ENCODE data around the gene NTM.
"Not testable (repeated sequence)": the region's sequence is repeated elsewhere in the genome, so short reads cannot be mapped to it uniquely, and the experiment has no call there.

Gene NTM

GRCh38 chr11:131910178-131910522, 539.7 kb downstream of the NTM start:
- no peak for DNase-seq

GRCh38 chr11:131910523-131911387, 540.3 kb downstream of the NTM start:
- peak; percentile 51 for DNase-seq

GRCh38 chr11:131911388-131912032, 541.1 kb downstream of the NTM start:
- not testable (repeated sequence) for DNase-seq

GRCh38 chr11:131912134-131912533, 541.7 kb downstream of the NTM start:
- no peak for DNase-seq

- DNase-seq: no peak
Measured at GRCh38 chr11:131913267-131913666, 542.9 kb downstream of the NTM start.

- no peak for DNase-seq
Measured at GRCh38 chr11:131914361-131914774, 544.0 kb downstream of the NTM start.

GRCh38 chr11:131916638-131917037, 546.2 kb downstream of the NTM start:
- DNase-seq: no peak

GRCh38 chr11:131917634-131918384, 547.4 kb downstream of the NTM start:
- no peak for DNase-seq

GRCh38 chr11:131918663-131919062, 548.2 kb downstream of the NTM start:
- DNase-seq: no peak

- DNase-seq: no peak
Measured at GRCh38 chr11:131922220-131922619, 551.8 kb downstream of the NTM start.

GRCh38 chr11:131923309-131923708, 552.9 kb downstream of the NTM start:
- DNase-seq: no peak

- DNase-seq: peak; percentile 43
Measured at GRCh38 chr11:131924001-131924400, 553.6 kb downstream of the NTM start.

- DNase-seq: peak; percentile 83
Measured at GRCh38 chr11:131924457-131925201, 554.2 kb downstream of the NTM start.

GRCh38 chr11:131925829-131926228, 555.4 kb downstream of the NTM start:
- DNase-seq: no peak

GRCh38 chr11:131928992-131929391, 558.6 kb downstream of the NTM start:
- no peak for DNase-seq

- no peak for DNase-seq
Measured at GRCh38 chr11:131932584-131933325, 562.3 kb downstream of the NTM start.

- DNase-seq: no peak
Measured at GRCh38 chr11:131934006-131934405, 563.6 kb downstream of the NTM start.

GRCh38 chr11:131938351-131938751, 567.9 kb downstream of the NTM start:
- no peak for DNase-seq

GRCh38 chr11:131940126-131940525, 569.7 kb downstream of the NTM start:
- no peak for DNase-seq

- no peak for DNase-seq
Measured at GRCh38 chr11:131942878-131943277, 572.5 kb downstream of the NTM start.

- DNase-seq: no peak
Measured at GRCh38 chr11:131943295-131943694, 572.9 kb downstream of the NTM start.

GRCh38 chr11:131944736-131945135, 574.3 kb downstream of the NTM start:
- peak; percentile 45 for DNase-seq
